H1 (cell line): ENCODE data around the gene FAM171A1. TPM values are rescaled to one million over a fixed set of nuclear protein-coding genes. Genes with fewer than 3 reads are reported as not detected.

Experiments used
- CTCF ChIA-PET: fragments of 300-600 bp; sonication (Branson Sonifier 250); formaldehyde crosslinking; loops from one replicate; lab custom pipeline; 2021; ENCODE audit not compliant: partially characterized antibody; lab: Charles Lee
- POLR2A ChIA-PET: fragments of 300-600 bp; sonication (Branson Sonifier 250); formaldehyde crosslinking; loops from one replicate; lab custom pipeline; 2021; ENCODE audit warnings: inconsistent platforms; ENCODE audit not compliant: partially characterized antibody; lab: Charles Lee
- DNase-seq, 2 experiments: peaks; one replicate each; pipeline versions ENCODE4 v3.0.0 to v3.0.0-alpha.2; 2010 to 2022; ENCODE audit warnings: low spot score in 2 of 2, low read depth in 1 of 2, mixed read lengths in 1 of 2
- FAIRE-seq: peaks from 2 replicates; lab custom pipeline; 2011; peaks lifted over from hg19 to GRCh38; lab: Jason Lieb, UNC
- H2AFZ ChIP-seq: 2 replicates; pipeline ENCODE4 v1.8.1; 2012; ENCODE audit warnings: low read length, inconsistent platforms
- H2AK5ac ChIP-seq: 2 replicates; pipeline ENCODE4 v1.6.1; 2013; ENCODE audit warnings: low read depth, low read length
- H2BK120ac ChIP-seq: replicated peaks from 2 replicates; pipeline ENCODE3; 2013; ENCODE audit warnings: low read depth, low read length, inconsistent platforms
- H2BK12ac ChIP-seq: 2 replicates; pipeline ENCODE4 v1.6.1; 2013; ENCODE audit warnings: low read depth, low read length
- H2BK15ac ChIP-seq: 2 replicates; pipeline ENCODE4 v1.6.1; 2013; ENCODE audit warnings: low read length
- H2BK20ac ChIP-seq: 2 replicates; pipeline ENCODE4 v1.6.1; 2013; ENCODE audit warnings: low read length
- H2BK5ac ChIP-seq: 2 replicates; pipeline ENCODE4 v1.6.1; 2013; ENCODE audit warnings: low read depth, low read length
- H3K14ac ChIP-seq: 2 replicates; pipeline ENCODE4 v1.6.1; 2013; ENCODE audit warnings: inconsistent platforms; ENCODE audit not compliant: insufficient read length
- H3K18ac ChIP-seq: 2 replicates; pipeline ENCODE4 v1.6.1; 2013; ENCODE audit warnings: low read length; ENCODE audit errors: extremely low read depth
- H3K23ac ChIP-seq: 2 replicates; pipeline ENCODE4 v1.6.1; 2013; ENCODE audit warnings: inconsistent platforms; ENCODE audit not compliant: insufficient read length
- H3K23me2 ChIP-seq: 2 replicates; pipeline ENCODE4 v1.6.1; 2013; ENCODE audit warnings: low read depth, low read length
- H3K27ac ChIP-seq: 2 replicates; pipeline ENCODE4 v1.6.1; 2011; ENCODE audit warnings: low read depth, low read length, inconsistent platforms
- H3K27me3 ChIP-seq, 4 experiments: replicated peaks in 1 of 4; 1 replicate in 1 of 4; 2 replicates in 3 of 4; pipeline versions ENCODE4 v1.6.1 to v1.8.1; 2011 to 2013; ENCODE audit warnings: low read length in 3 of 4, mild to moderate bottlenecking in 3 of 4, inconsistent platforms in 2 of 4, mixed read lengths in 2 of 4, moderate library complexity in 1 of 4; ENCODE audit not compliant: control insufficient read depth in 3 of 4, insufficient read depth in 3 of 4; ENCODE audit errors: extremely low read depth in 1 of 4
- H3K36me3 ChIP-seq, 4 experiments: 2 replicates each; pipeline versions ENCODE4 v1.6.1 to v1.8.1; 2011 to 2013; ENCODE audit warnings: mild to moderate bottlenecking in 4 of 4, low read length in 3 of 4, moderate library complexity in 2 of 4, control low read depth in 1 of 4, inconsistent platforms in 1 of 4; ENCODE audit not compliant: insufficient read depth in 4 of 4, control insufficient read depth in 2 of 4
- H3K4ac ChIP-seq: replicated peaks from 2 replicates; pipeline ENCODE3; 2013; ENCODE audit warnings: low read length, low read depth, mixed read lengths, inconsistent platforms; ENCODE audit not compliant: insufficient read length
- H3K4me1 ChIP-seq, 4 experiments: replicated peaks in 1 of 4; 1 replicate in 1 of 4; 2 replicates in 3 of 4; pipeline versions ENCODE4 v1.6.1 to v1.8.1; 2011 to 2013; ENCODE audit warnings: low read length in 3 of 4, inconsistent platforms in 2 of 4, mixed read lengths in 1 of 4; ENCODE audit not compliant: insufficient read depth in 4 of 4, control insufficient read depth in 3 of 4
- H3K4me2 ChIP-seq, 2 experiments: 2 replicates each; pipeline versions ENCODE4 v1.6.1 to v1.8.1; 2011 to 2013; ENCODE audit warnings: low read depth in 2 of 2, low read length in 2 of 2, control low read depth in 1 of 2, inconsistent platforms in 1 of 2, mild to moderate bottlenecking in 1 of 2; ENCODE audit not compliant: insufficient read depth in 1 of 2
- H3K4me3 ChIP-seq, 4 experiments: fragments of 200-600, 300-600 bp in 1 of 4; sonication (generic), shearing (Covaris generic), sonication (Bioruptor Twin) in 1 of 4; 2 replicates each; pipeline versions ENCODE4 v1.5.1 to v1.8.1; 2011 to 2016; ENCODE audit warnings: low read length in 4 of 4, low read depth in 3 of 4, control low read depth in 2 of 4, inconsistent platforms in 2 of 4, mild to moderate bottlenecking in 2 of 4, mixed read lengths in 1 of 4, moderate library complexity in 1 of 4; ENCODE audit not compliant: insufficient read depth in 2 of 4; ENCODE audit errors: extremely low read depth in 1 of 4
- H3K56ac ChIP-seq: replicated peaks from 2 replicates; pipeline ENCODE3; 2013; ENCODE audit warnings: low read depth, mild to moderate bottlenecking, mixed read lengths, low read length, inconsistent platforms; ENCODE audit not compliant: insufficient read length
- H3K79me1 ChIP-seq: 2 replicates; pipeline ENCODE4 v1.6.1; 2013; ENCODE audit warnings: low read depth, low read length, control low read depth
- H3K79me2 ChIP-seq, 2 experiments: 2 replicates each; pipeline versions ENCODE4 v1.6.1 to v1.8.1; 2012 to 2013; ENCODE audit warnings: low read length in 2 of 2, mild to moderate bottlenecking in 2 of 2, inconsistent platforms in 1 of 2; ENCODE audit not compliant: insufficient read depth in 2 of 2, control insufficient read depth in 1 of 2
- H3K9ac ChIP-seq, 4 experiments: replicated peaks in 1 of 4; 1 replicate in 1 of 4; 2 replicates in 3 of 4; pipeline versions ENCODE4 v1.6.1 to v1.8.1; 2011 to 2013; ENCODE audit warnings: low read depth in 3 of 4, low read length in 3 of 4, control low read depth in 2 of 4, mild to moderate bottlenecking in 2 of 4, moderate library complexity in 2 of 4, inconsistent platforms in 1 of 4; ENCODE audit errors: extremely low read depth in 1 of 4
- H3K9me3 ChIP-seq, 2 experiments: 2 replicates each; pipeline versions ENCODE4 v1.6.1 to v1.8.1; 2012 to 2013; ENCODE audit warnings: mild to moderate bottlenecking in 2 of 2, moderate library complexity in 2 of 2, control low read depth in 1 of 2, inconsistent platforms in 1 of 2, low read depth in 1 of 2, low read length in 1 of 2, mixed read lengths in 1 of 2; ENCODE audit not compliant: insufficient read depth in 2 of 2
- H4K20me1 ChIP-seq, 2 experiments: replicated peaks in 1 of 2; 2 replicates each; pipeline versions ENCODE3 to v1.8.1; 2011 to 2013; ENCODE audit warnings: inconsistent platforms in 2 of 2, low read length in 2 of 2, mild to moderate bottlenecking in 1 of 2; ENCODE audit not compliant: insufficient read depth in 2 of 2, control insufficient read depth in 1 of 2
- H4K5ac ChIP-seq: 2 replicates; pipeline ENCODE4 v1.6.1; 2013; ENCODE audit warnings: low read length, low read depth, mixed read lengths, inconsistent platforms; ENCODE audit not compliant: insufficient read length
- H4K8ac ChIP-seq: 2 replicates; pipeline ENCODE4 v1.8.0; 2013; ENCODE audit warnings: mild to moderate bottlenecking, moderate library complexity, low read length, inconsistent platforms; ENCODE audit not compliant: insufficient read depth; ENCODE audit errors: extremely low read depth
- H4K91ac ChIP-seq: replicated peaks from 2 replicates; pipeline ENCODE3; 2013; ENCODE audit warnings: low read length, mixed read lengths, inconsistent platforms; ENCODE audit not compliant: insufficient read length
- BACH1 ChIP-seq: IDR thresholded peaks from 2 replicates; pipeline ENCODE4 v1.6.1; 2012; ENCODE audit warnings: low read length, improper control_type of control experiment
- BCL11A ChIP-seq, 2 experiments: IDR thresholded peaks; one replicate each; pipeline ENCODE4 v1.6.1; 2011; ENCODE audit warnings: low read depth in 2 of 2, low read length in 2 of 2, mild to moderate bottlenecking in 2 of 2
- BRCA1 ChIP-seq: IDR thresholded peaks from 2 replicates; pipeline ENCODE4 v1.6.1; 2012; ENCODE audit warnings: low read depth, low read length, improper control_type of control experiment
- CBX5 ChIP-seq: fragments of 300-800, 300-1000 bp; sonication (generic); IDR thresholded peaks from 2 replicates; pipeline ENCODE4 v1.7.1; 2016; ENCODE audit warnings: antibody characterized with exemption, low read length, low read depth
- CEBPB ChIP-seq: IDR thresholded peaks from 2 replicates; pipeline ENCODE4 v1.6.1; 2012; ENCODE audit warnings: low read depth, low read length
- CTBP2 ChIP-seq: IDR thresholded peaks from 2 replicates; pipeline ENCODE4 v1.7.0; 2011; ENCODE audit warnings: borderline replicate concordance, mild to moderate bottlenecking, moderate library complexity, mixed read lengths, low read length; ENCODE audit not compliant: insufficient read depth, insufficient read length
- GABPA ChIP-seq: IDR thresholded peaks from 2 replicates; pipeline ENCODE4 v1.6.1; 2011; ENCODE audit warnings: mild to moderate bottlenecking, low read length, moderate library complexity, borderline replicate concordance; ENCODE audit not compliant: insufficient read depth
- MAX ChIP-seq: IDR thresholded peaks from 2 replicates; pipeline ENCODE4 v1.6.1; 2012; ENCODE audit warnings: inconsistent platforms
- NRF1 ChIP-seq: IDR thresholded peaks from 2 replicates; pipeline ENCODE4 v1.6.1; 2011; ENCODE audit warnings: mild to moderate bottlenecking, low read depth, low read length, improper control_type of control experiment
- PHF8 ChIP-seq: fragments of 200-600 bp; sonication (generic); conservative IDR thresholded peaks from 2 replicates; pipeline ENCODE4 v1.7.1; 2012; ENCODE audit warnings: low read depth, mild to moderate bottlenecking, inconsistent platforms, low read length, moderate library complexity
- RBBP5 ChIP-seq: IDR thresholded peaks from 2 replicates; pipeline ENCODE4 v1.7.1; 2012; ENCODE audit warnings: low read depth, mild to moderate bottlenecking, inconsistent platforms, low read length, moderate library complexity, borderline replicate concordance
- RNF2 ChIP-seq: fragments of 200-900, 300-1000 bp; sonication (generic); IDR thresholded peaks from 2 replicates; pipeline ENCODE4 v1.7.1; 2016; ENCODE audit warnings: borderline replicate concordance, low read depth, mild to moderate bottlenecking, antibody characterized with exemption, low read length; ENCODE audit not compliant: poor library complexity, severe bottlenecking; ENCODE audit errors: missing control alignments
- SIN3A ChIP-seq, 2 experiments: IDR thresholded peaks in 1 of 2; conservative IDR thresholded peaks in 1 of 2; 2 replicates each; pipeline ENCODE4 v1.6.1; 2011 to 2012; ENCODE audit warnings: low read length in 2 of 2, improper control_type of control experiment in 1 of 2, low read depth in 1 of 2, mild to moderate bottlenecking in 1 of 2
- SUZ12 ChIP-seq: fragments of 200-600 bp; sonication (generic); IDR thresholded peaks from 2 replicates; pipeline ENCODE4 v1.6.1; 2012; ENCODE audit warnings: mild to moderate bottlenecking, inconsistent platforms, low read length, moderate library complexity, mixed read lengths
- WGBS, 2 experiments: shearing (Covaris generic) in 1 of 2; methylation state at CpG; one replicate each; pipeline versions ENCODE4 v1.1.6 to v1.1.7; 2013 to 2015; ENCODE audit warnings: low lambda C conversion rate in 2 of 2, mixed read lengths in 2 of 2, inconsistent platforms in 1 of 2, low coverage in 1 of 2, missing lambda C conversion rate in 1 of 2; ENCODE audit not compliant: insufficient replicate concordance in 2 of 2, insufficient coverage in 1 of 2, insufficient read length in 1 of 2; ENCODE audit errors: extremely low coverage in 1 of 2, missing lambda C conversion rate in 1 of 2; 5-methylcytosine and 5-hydroxymethylcytosine counted together
- polyA plus RNA-seq, 7 experiments: library from polyadenylated mRNA; depleted of rRNA in 3 of 7; stranded (reverse) in 5 of 7; unstranded in 2 of 7; fragments of >200 nt in 5 of 7; fragments of 200-250 nt in 2 of 7; gene quantifications; 1 replicate in 5 of 7; 2 replicates in 1 of 7; 4 replicates in 1 of 7; pipeline versions ENCODE4 v1.2.1 to v1.2.3, GENCODE V29; 2011 to 2013; ENCODE audit warnings: missing spikeins in 2 of 7, mixed read lengths in 2 of 7
- total RNA-seq: library from RNA; stranded (reverse); fragmentation: NEBNext Ultra II Directional; extraction: Animal tissue kit (Norgen Biotek cat#: 25700); gene quantifications from 2 replicates; pipeline ENCODE4 v1.2.1, GENCODE V29; 2021

The FAM171A1 gene
- total and polyA plus RNA-seq, 2 of the 8 experiments (the other 6 are each of a cell fraction or from before 2014, with no cell fraction given): 26.6 to 42.1 TPM

- POLR2A ChIA-PET: no interaction called here
- H3K23ac ChIP-seq: no peak overlapping the region
Observed at GRCh38 chr10:15280462-15280861, 90.6 kb downstream of the FAM171A1 start.

More at GRCh38 chr10:15280462-15280861, 90.6 kb downstream of the FAM171A1 start:
- no peaks in the 10 kb centered on the region for H4K20me1 ChIP-seq
- 97% methylated on average over 4 of the region's 4 CpGs; no CpG with 5 or more reads in 1 of the 2 experiments for whole genome bisulfite sequencing, 2 experiments
- H3K9ac ChIP-seq: no peak overlapping the region
- H3K4me1 ChIP-seq: no peaks in the 10 kb centered on the region
- H2BK120ac ChIP-seq: no peak overlapping the region
- no peak overlapping the region for H3K4me3 ChIP-seq
- H2BK20ac ChIP-seq: no peak overlapping the region
- no peak overlapping the region for H2AK5ac ChIP-seq
- H4K8ac ChIP-seq: no peak overlapping the region
- no peak overlapping the region for H2BK15ac ChIP-seq
- no peak overlapping the region for H3K4me2 ChIP-seq
- no peak overlapping the region for H3K56ac ChIP-seq
- H3K18ac ChIP-seq: no peak overlapping the region
- no peaks in the 10 kb centered on the region for H3K23me2 ChIP-seq
- H3K79me2 ChIP-seq: no peaks in the 10 kb centered on the region
- no peak overlapping the region for H3K4ac ChIP-seq
- DNase-seq (no peak), FAIRE-seq (no peak)
- no peaks in the 10 kb centered on the region for H3K27me3 ChIP-seq
- H3K36me3 ChIP-seq: peaks cover 0 to 13% (median 3%) of the 10 kb centered on the region in 4 experiments; a peak in 6 of 8 replicates
- H3K27ac ChIP-seq: no peak overlapping the region
- no peak overlapping the region for H2AFZ ChIP-seq
- H4K91ac ChIP-seq: no peak overlapping the region
- no peaks in the 10 kb centered on the region for H3K79me1 ChIP-seq
- no peaks in the 10 kb centered on the region for H3K9me3 ChIP-seq
- CTCF ChIA-PET: interaction anchor here (0.9 to 1.4 kb wide), 3 partner anchors 9 to 21 kb away, joined by 3 read pairs; no protein-coding TSS in a partner anchor
- no peak overlapping the region for H2BK12ac ChIP-seq
- no peak for TF ChIP-seq CEBPB
- TF ChIP-seq BCL11A (IDR thresholded peaks at IDR 0.05; ENCODE audit: low read depth in 2 of 2, low read length in 2 of 2): no peak
- no peak for TF ChIP-seq SIN3A (conservative IDR thresholded peaks at IDR 0.05 in 1 of 2, IDR thresholded peaks at IDR 0.05 in 1 of 2; ENCODE audit: low read depth in 1 of 2, low read length in 2 of 2)
- TF ChIP-seq BACH1: no peak
- no peak for TF ChIP-seq RNF2
- TF ChIP-seq CBX5: no peak
- TF ChIP-seq RBBP5: no peak
- TF ChIP-seq NRF1: no peak
- no peak for TF ChIP-seq MAX
- no peak for TF ChIP-seq BRCA1
- no peak for TF ChIP-seq SUZ12
- TF ChIP-seq PHF8: no peak
- TF ChIP-seq CTBP2: no peak
- no peak for TF ChIP-seq GABPA
- TF ChIP-seq, all 59 proteins: peak for 0
- no peak overlapping the region for H3K14ac ChIP-seq
- H4K5ac ChIP-seq: no peak overlapping the region
- H2BK5ac ChIP-seq: no peak overlapping the region
